ENCODE measurements around the gene DARS2. TPM values are rescaled to one million over a fixed set of nuclear protein-coding genes. Genes with fewer than 3 reads are reported as not detected.
"Not testable (repeated sequence)": the region's sequence is repeated elsewhere in the genome, so short reads cannot be mapped to it uniquely, and the experiment has no call there.

DARS2 gene
- total RNA-seq, 1 experiment from 2014 or later = 35.0 TPM

- Histone ChIP-seq H3K14ac (ENCODE audit: insufficient read depth, low read length) (no peak overlapping the region), H3K9ac (ENCODE audit: extremely low read depth, insufficient read length, low read length) (no peak overlapping the region), H2BK15ac (ENCODE audit: low read depth, low read length) (no peak overlapping the region), H2BK12ac (ENCODE audit: insufficient read length, low read depth, low read length) (no peak overlapping the region), H3K23ac (ENCODE audit: insufficient read length, low read depth, low read length) (no peak overlapping the region), H2BK20ac (ENCODE audit: low read depth, low read length, poor library complexity, severe bottlenecking) (no peak overlapping the region), H2BK120ac (ENCODE audit: low read depth, low read length, poor library complexity, severe bottlenecking) (no peak overlapping the region), H3K4ac (ENCODE audit: low read depth, low read length) (no peak overlapping the region), H4K5ac (ENCODE audit: insufficient read length, low read depth, low read length) (no peak overlapping the region), H3K9me3 (ENCODE audit: control insufficient read depth, low read depth, low read length) (no peaks in the 10 kb centered on the region), H3K27ac (ENCODE audit: insufficient read length, low read depth, low read length) (no peak overlapping the region), H3K56ac (ENCODE audit: insufficient read length, low read depth, low read length) (no peak overlapping the region), H3K23me2 (ENCODE audit: insufficient read length, low read depth, low read length, poor library complexity, severe bottlenecking) (peaks cover 3% of the 10 kb centered on the region), H2AFZ (ENCODE audit: low read length) (no peak overlapping the region), H3K4me2 (ENCODE audit: insufficient read depth, insufficient read length, low read length) (no peak overlapping the region), H2BK5ac (ENCODE audit: insufficient read length, low read length) (no peak overlapping the region), H2AK5ac (ENCODE audit: insufficient read length, low read length) (no peak overlapping the region), H3K79me1 (ENCODE audit: insufficient read depth, low read depth, low read length, poor library complexity, severe bottlenecking) (no peaks in the 10 kb centered on the region), H4K20me1 (ENCODE audit: control insufficient read depth, insufficient read depth, insufficient read length) (no peaks in the 10 kb centered on the region), H3K79me2 (ENCODE audit: insufficient read depth, low read length) (peaks cover 7% of the 10 kb centered on the region; the same call in 1 of the 2 replicates), H3T11ph (ENCODE audit: low read length) (no peak overlapping the region), H3K27me3 (ENCODE audit: insufficient read depth, low read length) (no peaks in the 10 kb centered on the region), H4K91ac (ENCODE audit: insufficient read length, low read depth, low read length) (no peak overlapping the region), H3K18ac (ENCODE audit: insufficient read length, low read depth, low read length) (no peak overlapping the region), H4K8ac (replicated peaks; ENCODE audit: insufficient read length, low read depth, low read length) (no peak overlapping the region), H3K4me1 (ENCODE audit: insufficient read depth, low read length) (no peaks in the 10 kb centered on the region)
- Mint-ChIP-seq H3K27ac (peak overlapping the region in 1 of 3 experiments; percentile 88; a peak in 3 of 7 replicates), H3K4me1 (peaks cover 16 to 32% of the 10 kb centered on the region in 2 experiments), H3K9me3 (peaks cover 0 to 3% of the 10 kb centered on the region in 2 experiments; a peak in 1 of 5 replicates), H3K27me3 (ENCODE audit: low read depth) (no peaks in the 10 kb centered on the region; the same call in 1 of the 2 replicates), H3K4me3 (no peak overlapping the region; a peak in 1 of 5 replicates), H3K36me3 (ENCODE audit: insufficient read depth in 1 of 3, low read depth in 3 of 3) (peaks cover 34 to 83% (median 55%) of the 10 kb centered on the region in 3 experiments)
- no peak for TF ChIP-seq CTCF (conservative IDR thresholded peaks at IDR 0.05)
- DNase-seq = peak; percentile 57
- WGBS (ENCODE audit: extremely low coverage, insufficient read length, low lambda C conversion rate) = no CpG with 5 or more reads among the region's 7 CpGs
These were observed 37.3 kb downstream of the DARS2 start for GRCh38 chr1:173861731-173862145.

GRCh38 chr1:173862146-173862768 is 37.8 kb downstream of the DARS2 start:
- Mint-ChIP-seq H3K27ac (peak overlapping the region in 2 of 3 experiments; percentile 27 to 97; a peak in 4 of 7 replicates), H3K36me3 (ENCODE audit: insufficient read depth in 1 of 3, low read depth in 3 of 3) (peaks cover 39 to 88% (median 60%) of the 10 kb centered on the region in 3 experiments), H3K4me1 (peaks cover 16 to 34% of the 10 kb centered on the region in 2 experiments)
- not testable (repeated sequence) for H3K4ac ChIP-seq (ENCODE audit: low read depth, low read length); H3K4me2 ChIP-seq (ENCODE audit: insufficient read depth, insufficient read length, low read length); H2BK12ac ChIP-seq (ENCODE audit: insufficient read length, low read depth, low read length); H3K9me3 ChIP-seq (ENCODE audit: control insufficient read depth, low read depth, low read length); H3K4me3 Mint-ChIP-seq; H4K8ac ChIP-seq (replicated peaks; ENCODE audit: insufficient read length, low read depth, low read length); H3K14ac ChIP-seq (ENCODE audit: insufficient read depth, low read length); H2BK15ac ChIP-seq (ENCODE audit: low read depth, low read length); H3K27me3 Mint-ChIP-seq (ENCODE audit: low read depth); H3K4me1 ChIP-seq (ENCODE audit: insufficient read depth, low read length); H3K27ac ChIP-seq (ENCODE audit: insufficient read length, low read depth, low read length); H2AK5ac ChIP-seq (ENCODE audit: insufficient read length, low read length); H2BK20ac ChIP-seq (ENCODE audit: low read depth, low read length, poor library complexity, severe bottlenecking); H3K79me1 ChIP-seq (ENCODE audit: insufficient read depth, low read depth, low read length, poor library complexity, severe bottlenecking); H4K5ac ChIP-seq (ENCODE audit: insufficient read length, low read depth, low read length); H3K9me3 Mint-ChIP-seq; H2AFZ ChIP-seq (ENCODE audit: low read length); H2BK5ac ChIP-seq (ENCODE audit: insufficient read length, low read length); H3K23me2 ChIP-seq (ENCODE audit: insufficient read length, low read depth, low read length, poor library complexity, severe bottlenecking); H2BK120ac ChIP-seq (ENCODE audit: low read depth, low read length, poor library complexity, severe bottlenecking); H3K27me3 ChIP-seq (ENCODE audit: insufficient read depth, low read length); H4K91ac ChIP-seq (ENCODE audit: insufficient read length, low read depth, low read length); H3K9ac ChIP-seq (ENCODE audit: extremely low read depth, insufficient read length, low read length); H3K56ac ChIP-seq (ENCODE audit: insufficient read length, low read depth, low read length); H4K20me1 ChIP-seq (ENCODE audit: control insufficient read depth, insufficient read depth, insufficient read length); H3K18ac ChIP-seq (ENCODE audit: insufficient read length, low read depth, low read length); H3K23ac ChIP-seq (ENCODE audit: insufficient read length, low read depth, low read length); H3T11ph ChIP-seq (ENCODE audit: low read length)
- WGBS (ENCODE audit: extremely low coverage, insufficient read length, low lambda C conversion rate) = no CpG with 5 or more reads among the region's 13 CpGs
- DNase-seq = peak; percentile 70
- H3K79me2 ChIP-seq (ENCODE audit: insufficient read depth, low read length) = peaks cover 12% of the 10 kb centered on the region; the same call in 1 of the 2 replicates
